PFSK-1 (cell line): ENCODE results near the gene ATIC.

ENCODE experiments used
- FOXP2 ChIP-seq: optimal IDR thresholded peaks from 2 replicates; pipeline ENCODE3; 2011; ENCODE audit warnings: borderline replicate concordance, control low read depth, inconsistent platforms; ENCODE audit not compliant: insufficient read depth; ENCODE audit errors: extremely low read length, extremely low read depth
- POLR2AphosphoS5 ChIP-seq: IDR thresholded peaks from 2 replicates; pipeline ENCODE4 v1.6.1; 2012; ENCODE audit warnings: low read depth, mild to moderate bottlenecking, control low read depth, low read length, moderate library complexity
- REST ChIP-seq, 2 experiments: IDR thresholded peaks; 2 replicates each; pipeline versions ENCODE4 v1.6.1 to v1.8.0; 2011 to 2012; ENCODE audit warnings: low read depth in 2 of 2, low read length in 2 of 2, control low read depth in 1 of 2, inconsistent platforms in 1 of 2, mild to moderate bottlenecking in 1 of 2, moderate library complexity in 1 of 2; ENCODE audit not compliant: insufficient read depth in 1 of 2
- SIN3A ChIP-seq: IDR thresholded peaks from 2 replicates; pipeline ENCODE4 v1.6.1; 2012; ENCODE audit warnings: mild to moderate bottlenecking, low read length, moderate library complexity, borderline replicate concordance; ENCODE audit not compliant: insufficient read depth
- TAF1 ChIP-seq: IDR thresholded peaks from 2 replicates; pipeline ENCODE4 v1.6.1; 2012; ENCODE audit warnings: low read length, control low read depth, borderline replicate concordance; ENCODE audit not compliant: insufficient read depth

The ATIC gene

GRCh38 chr2:215378045-215378444 is 66.2 kb downstream of the ATIC start:
- TF ChIP-seq SIN3A (no peak), TAF1 (no peak), POLR2AphosphoS5 (no peak), REST (IDR thresholded peaks at IDR 0.05; ENCODE audit: insufficient read depth in 1 of 2, low read depth in 2 of 2, low read length in 2 of 2) (no peak)

- TF ChIP-seq FOXP2 (no peak), POLR2AphosphoS5 (no peak), TAF1 (no peak), SIN3A (no peak), REST (IDR thresholded peaks at IDR 0.05; ENCODE audit: insufficient read depth in 1 of 2, low read depth in 2 of 2, low read length in 2 of 2) (no peak)
Measured at GRCh38 chr2:215379039-215379438, 67.2 kb downstream of the ATIC start.

- TF ChIP-seq REST (IDR thresholded peaks at IDR 0.05; ENCODE audit: insufficient read depth in 1 of 2, low read depth in 2 of 2, low read length in 2 of 2) = no peak
- no peak for TF ChIP-seq TAF1
- TF ChIP-seq FOXP2 = no peak
- no peak for TF ChIP-seq POLR2AphosphoS5
- TF ChIP-seq SIN3A = no peak
Measured at GRCh38 chr2:215379948-215380347, 68.1 kb downstream of the ATIC start.

- TF ChIP-seq POLR2AphosphoS5 = no peak
- TF ChIP-seq SIN3A = no peak
- TF ChIP-seq REST (IDR thresholded peaks at IDR 0.05; ENCODE audit: insufficient read depth in 1 of 2, low read depth in 2 of 2, low read length in 2 of 2) = no peak
- no peak for TF ChIP-seq TAF1
- no peak for TF ChIP-seq FOXP2
Measured at GRCh38 chr2:215380699-215381098, 68.8 kb downstream of the ATIC start.

- TF ChIP-seq FOXP2 (no peak), POLR2AphosphoS5 (no peak), TAF1 (no peak), SIN3A (no peak), REST (IDR thresholded peaks at IDR 0.05; ENCODE audit: insufficient read depth in 1 of 2, low read depth in 2 of 2, low read length in 2 of 2) (no peak)
Measured at GRCh38 chr2:215382011-215382410, 70.2 kb downstream of the ATIC start.
